ENCODE measurements around the gene ECE1. TPM values are rescaled to one million over a fixed set of nuclear protein-coding genes. Genes with fewer than 3 reads are reported as not detected.
A peak's percentile ranks its signal among the peaks of the same experiment; 100 is the strongest.

The ECE1 gene
- total RNA-seq, 1 donor from 2014 or later = 90.9 TPM

DNA sequence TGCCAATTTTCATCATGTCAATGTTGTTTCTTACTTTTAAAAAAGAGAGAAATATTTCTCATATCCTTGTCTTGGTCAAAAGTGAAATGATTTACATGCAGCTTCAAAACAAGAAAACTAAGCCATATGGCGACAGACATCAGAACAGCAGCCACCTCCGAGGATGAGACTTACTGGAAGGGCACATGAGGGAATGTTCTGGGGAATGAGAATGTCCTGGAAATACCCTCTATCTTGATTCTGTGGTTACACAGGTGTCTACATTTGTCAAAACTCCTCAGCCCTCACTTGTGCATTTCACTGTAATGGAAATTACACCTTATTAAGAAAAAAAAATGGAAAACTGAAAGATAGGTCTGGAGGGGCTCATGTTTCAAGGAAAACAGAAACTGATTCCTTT, 14.2 kb upstream of the ECE1 start:
- intact Hi-C loops (cut with DNase I) = no loop called here
- Histone ChIP-seq H3K9me3 (no peaks in the 10 kb centered on the region), H3K4me3 (no peak overlapping the region), H3K27me3 (ENCODE audit: low read depth) (no peaks in the 10 kb centered on the region), H3K4me1 (peaks cover 48% of the 10 kb centered on the region), H3K27ac (no peak overlapping the region), H3K36me3 (no peaks in the 10 kb centered on the region)
- no peak for ATAC-seq
- DNase-seq = no peak
- TF ChIP-seq, protein P1, sequence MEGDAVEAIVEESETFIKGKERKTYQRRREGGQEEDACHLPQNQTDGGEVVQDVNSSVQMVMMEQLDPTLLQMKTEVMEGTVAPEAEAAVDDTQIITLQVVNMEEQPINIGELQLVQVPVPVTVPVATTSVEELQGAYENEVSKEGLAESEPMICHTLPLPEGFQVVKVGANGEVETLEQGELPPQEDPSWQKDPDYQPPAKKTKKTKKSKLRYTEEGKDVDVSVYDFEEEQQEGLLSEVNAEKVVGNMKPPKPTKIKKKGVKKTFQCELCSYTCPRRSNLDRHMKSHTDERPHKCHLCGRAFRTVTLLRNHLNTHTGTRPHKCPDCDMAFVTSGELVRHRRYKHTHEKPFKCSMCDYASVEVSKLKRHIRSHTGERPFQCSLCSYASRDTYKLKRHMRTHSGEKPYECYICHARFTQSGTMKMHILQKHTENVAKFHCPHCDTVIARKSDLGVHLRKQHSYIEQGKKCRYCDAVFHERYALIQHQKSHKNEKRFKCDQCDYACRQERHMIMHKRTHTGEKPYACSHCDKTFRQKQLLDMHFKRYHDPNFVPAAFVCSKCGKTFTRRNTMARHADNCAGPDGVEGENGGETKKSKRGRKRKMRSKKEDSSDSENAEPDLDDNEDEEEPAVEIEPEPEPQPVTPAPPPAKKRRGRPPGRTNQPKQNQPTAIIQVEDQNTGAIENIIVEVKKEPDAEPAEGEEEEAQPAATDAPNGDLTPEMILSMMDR (IDR thresholded peaks at IDR 0.05) = no peak

DNA sequence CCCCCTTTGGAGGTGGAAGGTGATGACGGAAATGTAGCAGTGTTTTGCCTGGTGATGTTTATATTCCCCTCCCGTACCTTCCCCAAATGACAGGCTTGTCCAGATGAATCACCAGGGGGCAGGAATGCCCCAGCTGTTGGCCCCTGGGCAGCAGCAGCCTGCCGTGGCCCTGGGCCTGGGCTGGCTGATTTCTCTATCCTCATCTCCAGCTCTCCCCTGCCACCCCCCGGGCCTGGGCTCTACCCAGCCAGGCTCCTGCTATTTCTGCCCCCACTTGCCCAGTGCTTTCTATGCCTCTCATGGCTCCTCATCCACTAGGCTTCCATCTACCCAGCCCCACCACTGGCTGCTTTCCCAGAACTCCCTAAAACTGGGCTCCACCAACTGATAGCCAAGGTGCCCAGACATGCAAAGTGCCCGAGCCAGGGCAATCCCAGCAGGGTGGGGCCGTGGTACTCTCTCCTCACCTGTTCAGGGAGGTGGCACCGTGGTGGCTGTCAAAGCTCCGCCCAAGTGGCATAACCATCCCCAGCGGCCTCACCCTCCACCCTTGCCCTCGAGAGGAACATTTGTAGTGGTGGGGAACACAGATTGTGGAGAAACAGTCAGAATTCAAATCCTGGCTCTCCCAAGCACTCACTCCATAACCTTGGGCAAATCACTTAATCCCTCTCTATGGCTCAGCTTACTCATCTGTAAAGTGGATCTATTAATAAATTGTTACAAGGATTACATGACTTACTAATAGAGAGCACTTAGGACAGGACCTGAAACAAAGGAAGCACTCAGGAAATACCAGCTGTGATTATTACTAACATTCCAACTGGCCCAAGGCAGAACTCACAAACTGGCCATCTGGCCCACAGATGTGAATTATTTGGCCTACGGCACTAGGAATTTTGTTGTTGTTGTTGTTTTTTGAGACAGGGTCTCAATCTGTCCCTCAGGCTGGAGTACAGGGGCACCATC, 12.8 kb upstream of the ECE1 start:
- Histone ChIP-seq H3K9me3 (no peaks in the 10 kb centered on the region), H3K36me3 (no peaks in the 10 kb centered on the region), H3K27ac (no peak overlapping the region), H3K4me1 (peaks cover 38% of the 10 kb centered on the region), H3K4me3 (no peak overlapping the region), H3K27me3 (ENCODE audit: low read depth) (no peaks in the 10 kb centered on the region)
- DNase-seq (no peak), ATAC-seq (peak; percentile 44 to 50)
- TF ChIP-seq, protein P1 (IDR thresholded peaks at IDR 0.05) = no peak
- intact Hi-C loops (cut with DNase I) = no loop called here

DNA sequence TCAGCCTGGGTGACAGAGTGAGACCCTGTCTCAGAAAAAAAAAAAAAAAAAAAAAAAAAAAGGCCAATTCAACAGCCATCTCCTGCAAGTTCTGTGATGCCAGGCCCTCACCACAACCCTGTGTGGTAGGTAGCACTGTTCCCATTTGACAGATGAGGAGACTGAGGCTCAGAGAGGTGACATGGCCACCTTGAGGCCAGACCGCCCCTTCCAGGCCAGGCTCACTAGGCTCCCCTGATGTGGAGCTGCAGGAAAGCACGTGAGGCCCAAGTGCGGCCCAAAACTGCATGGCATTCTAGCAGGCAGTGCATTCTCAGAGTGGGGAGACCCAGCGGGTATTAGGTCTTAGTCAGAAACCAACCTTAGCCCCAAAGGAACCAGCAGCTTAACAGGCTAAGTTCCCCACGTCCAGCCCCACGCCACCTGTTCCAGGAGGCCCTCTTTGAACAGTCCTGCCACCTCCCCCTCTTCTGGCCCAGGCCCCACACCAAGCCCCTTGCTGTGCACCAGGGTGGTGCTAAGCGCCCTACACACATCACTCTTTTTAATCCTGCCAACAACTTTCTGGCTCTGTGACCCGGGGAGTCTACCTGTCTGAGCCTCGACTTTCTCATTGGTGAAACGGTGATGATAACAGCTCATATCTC, 11.7 kb upstream of the ECE1 start:
- H3K27ac ChIP-seq = no peak overlapping the region
- H3K36me3 ChIP-seq = no peaks in the 10 kb centered on the region
- peaks cover 28% of the 10 kb centered on the region for H3K4me1 ChIP-seq
- intact Hi-C loops (cut with DNase I) = no loop called here
- TF ChIP-seq, protein P1 (IDR thresholded peaks at IDR 0.05) = no peak
- ATAC-seq (no peak), DNase-seq (no peak)
- no peak overlapping the region for H3K4me3 ChIP-seq
- H3K27me3 ChIP-seq (ENCODE audit: low read depth) = no peaks in the 10 kb centered on the region
- H3K9me3 ChIP-seq = no peaks in the 10 kb centered on the region

- Histone ChIP-seq H3K4me3 (no peak overlapping the region), H3K36me3 (no peaks in the 10 kb centered on the region), H3K4me1 (peaks cover 31% of the 10 kb centered on the region), H3K27me3 (ENCODE audit: low read depth) (no peaks in the 10 kb centered on the region), H3K9me3 (no peaks in the 10 kb centered on the region), H3K27ac (no peak overlapping the region)
- TF ChIP-seq, protein P1 (IDR thresholded peaks at IDR 0.05) = no peak
- DNase-seq (no peak), ATAC-seq (no peak)
- intact Hi-C loops (cut with DNase I) = no loop called here
Observed at GRCh38 chr1:21300774-21301173, 10.5 kb upstream of the ECE1 start.

DNA sequence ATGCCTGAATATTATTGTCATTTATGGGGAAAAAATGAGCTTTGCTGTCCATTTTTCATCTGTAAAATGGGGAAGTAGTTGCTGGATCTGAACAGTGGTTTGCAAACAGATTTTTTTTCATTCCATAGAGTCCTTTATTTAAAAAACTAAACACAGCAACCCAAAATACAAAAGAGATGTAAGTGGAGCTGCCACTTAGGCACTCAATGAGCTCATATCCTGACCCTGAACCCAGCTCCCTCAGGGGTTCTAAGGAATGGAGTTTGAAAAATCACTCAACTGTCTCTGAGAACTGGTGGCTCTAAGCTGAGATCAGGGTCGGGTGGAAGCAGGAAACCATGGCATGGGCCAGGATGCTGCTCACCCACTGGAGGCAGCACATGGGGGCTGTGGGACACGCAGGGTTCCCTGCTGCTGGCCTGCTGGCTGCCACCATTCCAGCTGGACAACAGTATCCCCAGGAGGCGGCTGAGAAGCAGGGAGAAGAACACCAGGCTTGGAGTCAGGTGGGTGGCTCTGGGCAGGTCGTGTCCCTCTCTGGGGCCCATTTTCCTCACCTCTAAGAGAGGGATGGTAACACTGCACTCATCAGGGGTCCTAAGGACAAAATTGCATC, 9.6 kb upstream of the ECE1 start:
- no peak for ATAC-seq
- H3K4me1 ChIP-seq = peaks cover 40% of the 10 kb centered on the region
- H3K27ac ChIP-seq = no peak overlapping the region

More for the DNA sequence above, 9.6 kb upstream of the ECE1 start:
- H3K27me3 ChIP-seq (ENCODE audit: low read depth) = no peaks in the 10 kb centered on the region
- no peaks in the 10 kb centered on the region for H3K9me3 ChIP-seq
- TF ChIP-seq, protein P1 (IDR thresholded peaks at IDR 0.05) = no peak
- H3K4me3 ChIP-seq = no peak overlapping the region
- H3K36me3 ChIP-seq = no peaks in the 10 kb centered on the region
- no peak for DNase-seq
- intact Hi-C loops (cut with DNase I) = no loop called here
